Measurements from ENCODE around the gene SH3PXD2A.

The SH3PXD2A gene

DNA sequence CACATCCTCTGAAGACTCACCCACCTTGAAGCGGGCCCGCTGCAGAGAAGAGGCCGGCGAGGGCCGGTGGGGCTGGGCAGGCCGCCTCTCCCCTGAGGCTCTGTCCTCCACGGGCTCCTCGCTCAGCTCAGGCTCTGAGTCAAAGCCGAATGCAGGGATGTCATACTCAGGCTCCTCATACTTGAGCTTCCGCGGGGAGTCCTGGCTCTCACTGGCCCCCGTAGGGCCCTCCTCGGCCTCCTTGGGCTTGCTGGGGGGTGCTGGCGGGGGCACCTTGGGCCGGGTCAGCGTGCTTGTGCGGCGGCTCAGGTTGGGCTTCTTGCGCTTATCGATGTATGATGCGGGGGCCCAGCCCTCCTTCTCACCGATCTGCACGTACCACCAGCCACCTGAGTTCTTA is 252.0 kb downstream of the SH3PXD2A start:
- no peak for DNase-seq (ENCODE audit: low read depth in 2 of 2)

DNA sequence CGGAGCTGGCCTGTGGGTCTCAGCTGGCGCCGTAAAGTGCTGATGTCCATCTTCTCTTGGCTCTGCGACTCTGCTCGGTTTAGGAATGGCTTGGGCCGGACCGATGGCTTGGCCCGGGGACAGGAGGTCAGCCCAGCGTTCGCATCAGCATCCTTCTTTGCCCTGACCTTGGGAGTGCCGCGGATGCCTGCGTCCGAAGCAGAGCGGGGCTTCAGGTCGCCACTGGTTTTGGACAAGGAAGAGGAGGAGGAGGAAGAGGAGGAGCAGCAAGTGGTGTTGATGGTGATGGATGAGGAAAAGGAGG is 252.6 kb downstream of the SH3PXD2A start:
- no peak for DNase-seq (ENCODE audit: low read depth in 2 of 2)

DNA sequence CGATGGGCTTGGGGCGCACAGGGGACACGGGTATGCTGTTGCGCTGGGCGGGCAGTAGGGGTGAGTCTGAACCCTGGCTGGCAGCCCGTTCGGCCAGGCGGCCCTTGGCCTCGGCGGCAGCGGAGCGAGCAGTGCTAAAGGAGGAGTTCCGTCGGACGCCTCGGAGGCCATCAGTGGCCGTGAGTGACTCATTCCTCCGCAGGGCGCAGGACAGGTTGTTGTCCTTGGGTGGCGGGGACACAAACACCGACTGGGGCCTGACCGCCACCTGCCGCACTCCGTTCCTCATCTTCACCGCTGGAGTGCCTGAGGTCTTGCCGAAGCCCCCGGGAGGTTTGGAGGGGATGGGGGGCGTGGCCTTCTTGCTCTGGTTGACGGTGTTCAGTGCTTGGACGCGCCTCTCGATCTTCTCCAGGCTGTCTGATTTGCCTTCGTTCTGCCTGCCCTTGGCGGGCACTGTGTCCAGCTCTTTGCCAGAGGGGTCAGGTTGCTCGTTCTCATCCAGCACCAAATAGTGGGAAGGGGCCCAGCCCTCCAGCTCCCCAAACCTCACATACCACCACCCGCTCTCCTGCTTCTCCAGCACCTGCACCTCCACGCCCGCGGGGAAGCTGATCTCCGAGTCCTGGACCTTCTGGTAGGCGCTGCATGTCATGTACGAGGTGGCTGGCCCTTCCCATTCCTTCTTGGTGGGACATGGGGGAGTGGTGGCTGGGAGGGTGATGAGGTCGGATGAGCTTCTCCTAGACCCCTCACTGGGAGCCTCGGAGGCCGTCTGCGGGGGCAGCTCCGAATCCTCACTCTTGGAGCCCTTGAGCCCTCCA is 253.1 kb downstream of the SH3PXD2A start:
- DNase-seq (ENCODE audit: low read depth in 2 of 2), result no peak

DNA sequence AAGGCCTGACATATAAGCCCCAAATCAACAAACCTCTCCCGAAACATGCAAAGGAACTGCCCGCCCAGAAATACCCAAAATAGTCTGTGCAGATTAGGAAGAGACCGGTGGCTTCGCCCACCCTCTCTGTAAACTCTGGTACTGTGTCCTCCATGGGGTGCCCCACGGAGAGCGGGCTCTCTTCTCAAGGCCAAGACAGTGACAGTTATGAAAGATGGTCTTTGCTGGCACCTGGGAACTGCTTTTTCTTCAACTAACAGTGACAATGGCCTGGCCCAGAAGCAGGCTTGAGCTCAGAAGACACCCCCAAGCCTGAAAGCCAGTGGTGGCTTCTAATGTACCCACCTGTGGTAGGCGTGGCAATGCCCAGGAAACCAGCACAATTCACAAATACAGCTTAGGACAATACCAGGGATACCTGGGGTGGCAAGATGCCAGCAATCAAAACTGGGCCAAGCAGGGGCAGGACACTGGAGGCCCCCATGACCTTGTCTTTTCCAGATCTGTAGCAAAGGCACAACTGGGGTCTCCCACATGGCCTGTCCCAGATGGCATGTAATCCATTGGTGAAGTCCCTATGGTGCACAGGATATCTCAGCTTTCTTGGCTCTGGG is 254.3 kb downstream of the SH3PXD2A start:
- DNase-seq (ENCODE audit: low read depth in 2 of 2), result no peak

DNA sequence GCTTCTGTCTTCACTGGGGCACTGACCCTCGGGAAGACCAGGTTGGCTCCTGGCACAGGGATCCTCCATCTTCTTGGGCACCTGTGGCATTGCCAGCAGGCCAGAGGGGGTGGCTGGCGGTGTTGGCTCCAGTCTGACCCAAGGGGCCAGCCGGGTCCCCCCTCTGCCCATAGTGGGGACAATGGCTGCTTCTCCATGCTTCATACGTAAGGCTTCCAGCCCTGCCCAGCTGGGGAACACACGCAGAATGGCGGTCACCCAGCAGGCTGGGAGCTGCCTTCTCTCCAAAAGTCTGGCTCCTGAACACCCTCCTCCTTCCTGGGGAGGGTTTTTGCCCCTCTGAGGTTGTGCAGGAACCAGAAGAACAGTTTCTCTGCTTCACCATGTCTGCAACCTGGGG is 255.1 kb downstream of the SH3PXD2A start:
- no peak for DNase-seq (ENCODE audit: low read depth in 2 of 2)

DNA sequence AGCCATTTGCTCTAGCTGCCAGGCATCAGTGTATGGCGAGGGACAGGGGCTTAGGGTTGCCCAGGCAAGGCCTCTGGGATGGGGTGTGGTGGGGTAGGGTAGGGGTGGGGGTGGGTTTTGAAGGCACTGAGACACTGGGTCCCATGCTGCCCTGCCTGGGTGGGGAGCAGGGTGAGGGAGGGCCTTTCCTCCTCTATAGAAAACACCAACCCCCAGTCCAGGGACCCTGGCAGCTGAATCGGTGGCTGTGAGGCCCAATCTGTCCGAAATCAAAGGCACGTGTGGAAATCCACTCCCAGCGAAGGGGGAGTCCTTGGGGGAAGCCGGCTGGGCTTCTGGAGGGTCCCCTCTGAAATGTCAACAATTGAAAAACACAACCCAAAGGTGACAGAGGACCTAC is 255.5 kb downstream of the SH3PXD2A start:
- DNase-seq (ENCODE audit: low read depth in 2 of 2), result no peak

DNA sequence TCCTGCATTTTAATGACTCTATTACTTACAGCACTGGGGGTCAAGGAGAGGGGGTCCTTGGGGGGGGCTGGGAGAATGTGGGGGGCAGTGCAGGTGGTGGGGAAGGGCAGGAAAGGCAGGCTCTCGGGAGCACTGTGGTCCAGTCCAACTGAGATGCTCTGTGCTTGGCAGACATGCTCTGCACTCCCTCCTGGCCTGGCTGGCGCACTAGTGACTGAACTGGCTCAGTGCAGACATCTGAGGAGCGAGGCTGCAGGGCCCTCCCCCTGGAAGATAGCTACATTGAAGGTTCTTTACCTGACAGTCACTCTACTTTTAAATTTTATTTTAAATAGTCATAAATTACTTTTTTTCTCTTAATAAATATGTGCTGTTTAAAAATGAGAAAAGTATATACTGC is 256.2 kb downstream of the SH3PXD2A start:
- DNase-seq (ENCODE audit: low read depth in 2 of 2), result no peak

DNA sequence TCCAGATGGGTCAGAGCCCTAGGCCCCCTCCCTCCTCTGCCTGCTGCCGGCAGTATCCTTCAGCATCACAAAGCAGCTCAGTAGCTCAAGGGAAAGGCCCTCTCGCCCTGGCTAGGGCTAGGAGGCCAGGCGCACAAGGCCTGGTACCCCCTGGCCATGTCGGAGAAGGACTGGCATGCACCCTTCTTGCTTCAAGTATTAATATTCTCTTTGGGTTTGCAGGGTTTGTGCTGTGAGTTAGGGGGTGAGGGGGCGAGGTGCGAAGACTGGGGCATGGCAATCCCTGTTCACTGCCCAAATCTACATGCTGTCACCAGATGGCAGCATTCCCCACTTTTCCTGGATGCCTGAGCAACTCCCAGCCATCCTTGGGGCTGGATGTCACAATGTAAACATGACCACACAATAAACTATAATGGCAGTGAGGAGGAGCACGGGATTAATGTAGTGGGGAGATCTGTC is 256.7 kb downstream of the SH3PXD2A start:
- no peak for DNase-seq (ENCODE audit: low read depth in 2 of 2)

DNA sequence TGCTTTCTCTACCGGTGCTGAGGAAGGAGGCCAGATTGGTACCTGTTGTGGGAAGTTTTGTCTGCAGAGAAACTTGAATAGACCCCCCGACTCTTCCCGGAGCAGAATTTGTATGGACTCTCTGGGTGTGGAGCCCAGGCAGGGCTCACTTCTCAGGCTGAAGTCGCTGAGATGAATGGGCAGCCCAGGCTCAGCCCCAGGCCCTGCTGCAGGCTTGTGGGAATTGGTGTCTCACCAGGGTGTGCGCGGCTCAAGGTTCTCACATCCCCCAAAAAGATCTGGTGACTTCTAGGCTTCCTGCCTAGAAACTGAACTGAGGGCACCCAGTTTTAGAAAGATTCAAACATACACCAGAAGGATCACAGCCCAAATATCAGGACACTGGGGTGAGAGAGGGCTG is 258.4 kb downstream of the SH3PXD2A start:
- DNase-seq (ENCODE audit: low read depth in 2 of 2), result no peak

DNA sequence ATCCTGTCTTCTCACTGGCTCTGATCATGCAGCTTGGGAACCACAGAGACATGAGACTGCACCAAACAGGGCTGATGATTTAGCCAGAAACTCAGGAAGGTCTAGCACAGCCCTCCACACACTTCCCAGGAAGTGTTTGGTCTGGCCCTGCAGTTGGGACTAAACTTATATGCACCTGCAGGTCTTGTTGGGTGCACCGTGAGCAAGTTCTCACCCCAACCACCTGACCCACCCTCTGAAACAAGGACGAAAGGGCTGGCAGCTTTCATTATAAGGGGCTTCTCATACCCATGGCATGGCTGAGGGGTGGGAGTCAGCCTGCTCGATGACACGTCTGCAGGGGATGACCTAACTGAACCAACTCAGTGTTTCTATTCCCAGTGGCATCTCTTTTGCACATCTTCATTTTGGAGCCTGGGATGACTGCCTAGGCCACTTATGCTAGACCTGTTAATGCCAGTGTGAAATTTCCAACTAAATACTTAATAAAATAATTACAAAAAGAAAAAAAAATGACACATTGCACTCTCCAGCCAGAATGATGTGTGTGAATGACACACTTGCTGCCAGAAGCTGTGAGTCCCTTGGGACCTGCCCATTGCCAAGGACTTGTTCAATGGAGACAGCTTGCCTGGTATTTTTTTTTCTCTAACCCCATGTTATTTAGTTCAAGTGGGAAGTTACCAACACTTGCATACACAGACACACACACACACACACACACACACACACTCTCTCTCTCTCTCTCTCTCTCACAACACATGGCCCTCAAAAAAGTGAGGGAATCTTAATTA is 259.2 kb downstream of the SH3PXD2A start:
- no peak for DNase-seq (ENCODE audit: low read depth in 2 of 2)

DNA sequence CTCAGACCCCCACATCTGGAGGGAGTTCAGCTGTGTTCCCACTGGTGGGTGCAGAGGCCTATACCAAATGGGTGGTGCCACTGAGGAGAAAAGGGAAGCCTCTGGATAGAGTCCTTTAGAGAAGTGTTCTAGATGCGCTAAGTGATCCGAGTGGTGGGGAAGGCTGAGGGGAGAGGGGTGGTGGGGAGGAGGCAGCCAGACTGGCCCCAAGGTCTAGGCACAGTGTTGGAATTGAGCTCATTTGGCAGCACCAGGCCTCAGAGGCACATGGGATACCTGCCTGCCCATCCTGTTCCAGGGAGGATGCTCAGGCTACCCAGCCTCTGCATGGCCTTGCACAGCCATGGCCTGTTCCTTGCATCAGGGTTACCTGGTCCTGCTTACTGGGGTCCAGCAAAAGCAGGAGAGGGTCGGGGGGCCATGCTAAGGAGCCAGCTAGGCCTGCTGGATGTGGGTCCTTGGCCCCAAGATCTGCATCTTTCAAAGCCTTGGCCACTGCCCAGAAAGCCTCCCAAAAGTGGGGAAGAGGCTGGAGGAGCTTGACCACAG is 262.3 kb downstream of the SH3PXD2A start:
- DNase-seq (ENCODE audit: low read depth in 2 of 2), result no peak

DNA sequence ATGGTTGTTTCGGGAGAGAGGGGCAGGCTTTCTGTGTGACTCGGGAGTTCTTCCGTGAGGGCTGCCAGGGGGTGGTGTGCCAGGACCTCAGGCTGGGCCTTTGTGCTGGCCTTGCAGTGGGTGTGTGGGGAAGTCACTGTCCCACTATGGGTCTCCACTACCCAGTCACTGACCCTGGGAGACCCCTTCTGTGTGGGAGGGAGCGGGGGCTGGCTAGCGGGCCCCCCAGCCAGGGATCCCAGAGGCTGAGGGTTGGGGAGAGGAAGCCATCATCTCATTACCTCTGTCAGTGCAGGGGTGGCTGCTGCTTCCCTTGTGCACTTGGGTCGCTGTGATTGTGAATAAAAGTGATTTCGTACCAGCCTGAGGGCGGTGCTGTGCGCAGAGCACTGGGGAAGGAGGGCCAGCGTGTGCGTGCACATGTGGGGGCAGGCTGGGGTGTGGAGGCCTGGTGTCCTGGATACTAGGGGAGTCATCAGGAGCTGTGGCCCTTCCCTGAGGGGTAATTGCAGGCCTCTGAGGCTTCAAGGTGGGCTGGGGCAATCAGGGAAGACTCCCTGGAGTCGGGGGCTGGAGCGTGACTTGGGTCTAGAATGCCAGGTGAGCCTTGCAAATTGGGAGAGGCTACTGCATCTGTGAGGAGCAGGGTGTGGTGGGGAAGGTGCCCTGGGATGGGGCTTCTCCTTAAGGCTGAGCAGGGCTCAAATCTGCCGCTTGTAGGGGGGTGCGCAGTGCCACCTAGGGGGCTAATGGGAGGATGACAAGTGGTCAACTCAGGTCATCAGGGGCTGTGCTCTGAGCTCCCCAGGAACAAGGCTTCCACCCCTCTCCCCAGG is 263.0 kb downstream of the SH3PXD2A start:
- DNase-seq (ENCODE audit: low read depth in 2 of 2), result peak; percentile 28 to 37

DNA sequence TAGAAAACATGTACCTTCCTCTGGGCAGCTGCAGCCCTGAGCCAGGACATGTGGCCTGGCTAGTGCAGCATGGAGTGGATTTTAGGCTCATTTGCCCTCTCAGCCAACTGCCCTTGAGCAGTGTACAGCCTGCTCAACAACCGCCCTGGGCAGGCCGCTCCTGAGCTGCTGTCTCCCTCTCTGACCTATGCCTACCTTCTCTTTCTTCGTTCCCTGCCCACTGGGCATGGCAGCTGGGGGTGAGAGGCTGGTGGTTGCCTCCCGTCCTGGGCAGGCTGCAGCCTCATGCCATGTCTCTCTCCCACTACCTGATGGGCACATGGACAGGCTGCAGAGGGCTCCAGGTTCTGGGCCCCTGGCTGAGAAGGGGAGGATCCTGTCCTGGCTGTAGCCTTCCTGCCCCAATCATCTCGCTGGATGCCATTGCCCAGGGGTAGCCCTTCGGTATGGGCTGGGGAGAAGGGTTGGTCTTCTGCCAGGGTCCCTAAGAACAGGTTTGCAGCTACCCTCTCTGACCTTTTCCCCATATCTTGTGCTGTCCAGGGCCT is 264.6 kb downstream of the SH3PXD2A start:
- DNase-seq (ENCODE audit: low read depth in 2 of 2), result no peak

DNA sequence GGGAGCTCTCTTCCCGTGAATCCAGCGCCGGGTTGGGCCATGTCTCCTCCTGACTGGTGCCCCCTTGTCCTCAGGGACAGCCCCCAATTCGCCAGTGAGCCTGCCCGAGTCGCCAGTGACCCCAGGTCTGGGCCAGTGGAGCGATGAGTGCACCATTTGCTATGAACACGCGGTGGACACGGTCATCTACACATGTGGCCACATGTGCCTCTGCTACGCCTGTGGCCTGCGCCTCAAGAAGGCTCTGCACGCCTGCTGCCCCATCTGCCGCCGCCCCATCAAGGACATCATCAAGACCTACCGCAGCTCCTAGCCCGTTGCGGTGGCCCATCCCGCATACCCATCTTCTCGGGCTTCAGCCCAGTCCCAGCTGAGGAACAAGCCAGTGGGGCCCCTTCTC is 265.3 kb downstream of the SH3PXD2A start:
- DNase-seq (ENCODE audit: low read depth in 2 of 2), result no peak

DNA sequence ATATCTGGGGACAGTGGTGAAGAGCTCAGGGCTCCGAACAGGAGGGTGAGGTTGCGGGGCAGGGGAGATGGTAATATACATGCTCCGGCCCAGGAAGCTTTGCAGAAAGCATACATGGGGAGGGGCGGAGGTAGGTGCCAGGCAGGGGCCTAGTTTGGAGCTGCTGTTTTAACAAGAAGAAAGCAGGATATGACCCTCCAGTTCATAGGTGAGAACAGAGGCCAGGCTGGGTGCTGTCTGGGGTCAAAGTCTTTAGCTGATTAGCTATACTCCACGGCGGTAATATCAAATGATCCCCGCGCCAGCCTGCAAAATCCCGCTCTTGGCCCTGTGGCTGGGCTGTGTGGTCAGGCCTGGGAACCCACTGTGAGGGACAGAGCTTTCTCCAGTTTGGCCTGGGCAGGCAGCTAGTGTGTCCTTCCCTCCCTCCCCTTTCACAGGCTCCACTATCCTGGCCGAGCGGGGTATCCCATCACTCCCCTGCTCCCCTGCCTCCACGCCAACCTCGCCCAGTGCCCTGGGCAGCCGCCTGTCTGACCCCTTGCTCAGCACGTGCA is 266.2 kb downstream of the SH3PXD2A start:
- DNase-seq (ENCODE audit: low read depth in 2 of 2), result no peak

DNA sequence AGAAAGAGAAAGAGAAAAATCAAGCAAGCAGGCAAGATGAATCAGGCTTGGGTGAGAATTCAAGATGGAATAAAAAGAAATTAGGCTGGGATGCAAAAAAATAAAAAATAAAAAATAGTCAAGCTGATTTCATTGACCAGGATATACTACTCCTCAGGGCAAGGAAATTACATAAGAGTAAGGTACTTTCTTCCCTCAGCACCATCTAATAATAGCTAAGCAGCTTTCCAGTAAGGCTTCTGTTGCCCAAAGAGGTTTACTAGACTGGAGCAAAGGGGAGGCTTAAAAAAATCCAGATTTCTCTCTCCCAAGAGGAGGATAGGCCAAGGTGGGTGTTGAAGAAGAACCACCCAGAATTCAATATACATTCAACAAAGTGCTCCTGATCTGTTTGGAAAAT is 268.3 kb downstream of the SH3PXD2A start:
- no peak for DNase-seq (ENCODE audit: low read depth in 2 of 2)

DNA sequence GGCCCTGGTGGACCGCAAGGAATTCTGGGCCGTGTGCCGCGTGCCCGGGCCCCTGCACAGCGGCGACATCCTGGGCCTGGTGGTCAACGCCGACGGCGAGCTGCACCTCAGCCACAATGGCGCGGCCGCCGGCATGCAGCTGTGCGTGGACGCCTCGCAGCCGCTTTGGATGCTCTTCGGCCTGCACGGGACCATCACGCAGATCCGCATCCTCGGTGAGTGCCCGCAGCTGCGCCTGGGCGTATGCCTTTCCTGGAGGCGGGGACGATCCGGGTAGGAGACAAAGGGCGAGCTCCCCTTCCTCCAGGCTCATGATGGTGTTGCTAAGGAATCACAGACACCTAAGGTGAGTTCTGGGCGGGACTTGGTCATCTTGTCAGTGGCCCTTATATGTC is 270.4 kb downstream of the SH3PXD2A start:
- no peak for DNase-seq (ENCODE audit: low read depth in 2 of 2)

DNA sequence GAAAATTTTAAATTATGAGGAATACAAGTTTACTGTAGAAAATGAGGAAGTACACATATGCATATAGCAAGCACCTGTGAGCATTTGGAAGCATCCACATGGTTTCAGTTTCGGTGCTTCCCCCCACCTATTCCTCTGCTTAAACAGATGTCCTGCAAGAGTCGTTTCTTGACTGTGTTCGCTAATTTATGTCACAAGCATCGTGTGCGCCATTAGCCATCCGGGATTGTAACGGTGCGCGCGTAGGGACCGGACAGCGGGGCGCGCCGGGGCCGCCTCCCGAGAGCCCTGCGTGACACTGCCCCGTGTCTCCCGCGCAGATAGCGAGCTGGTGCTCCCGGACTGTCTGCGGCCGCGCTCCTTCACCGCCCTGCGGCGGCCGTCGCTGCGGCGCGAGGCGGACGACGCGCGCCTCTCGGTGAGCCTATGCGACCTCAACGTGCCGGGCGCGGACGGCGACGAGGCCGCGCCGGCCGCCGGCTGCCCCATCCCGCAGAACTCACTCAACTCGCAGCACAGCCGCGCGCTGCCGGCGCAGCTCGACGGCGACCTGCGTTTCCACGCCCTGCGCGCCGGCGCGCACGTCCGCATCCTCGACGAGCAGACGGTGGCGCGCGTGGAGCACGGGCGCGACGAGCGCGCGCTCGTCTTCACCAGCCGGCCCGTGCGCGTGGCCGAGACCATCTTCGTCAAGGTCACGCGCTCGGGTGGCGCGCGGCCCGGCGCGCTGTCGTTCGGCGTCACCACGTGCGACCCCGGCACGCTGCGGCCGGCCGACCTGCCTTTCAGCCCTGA is 271.0 kb downstream of the SH3PXD2A start:
- DNase-seq (ENCODE audit: low read depth in 2 of 2), result peak; percentile 42 to 43

DNA sequence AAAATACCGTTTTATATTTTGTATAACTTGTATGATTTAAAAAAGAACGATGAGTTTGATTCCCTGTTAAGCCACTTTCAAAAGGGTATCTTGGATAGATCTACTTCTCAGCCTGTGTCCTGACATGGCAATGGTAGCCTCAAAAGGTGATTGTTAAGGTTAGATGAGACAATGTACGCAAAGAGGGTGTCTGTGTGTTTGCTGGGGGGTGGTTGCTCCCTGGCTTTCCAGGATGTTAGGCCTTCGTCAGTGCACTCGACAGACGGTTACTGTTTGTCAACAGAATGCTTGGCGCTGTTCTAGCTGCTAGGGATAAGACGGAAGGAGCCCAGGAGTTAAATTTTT is 271.5 kb downstream of the SH3PXD2A start:
- no peak for DNase-seq (ENCODE audit: low read depth in 2 of 2)
